Measurements from ENCODE around the gene MUC13.

DNA sequence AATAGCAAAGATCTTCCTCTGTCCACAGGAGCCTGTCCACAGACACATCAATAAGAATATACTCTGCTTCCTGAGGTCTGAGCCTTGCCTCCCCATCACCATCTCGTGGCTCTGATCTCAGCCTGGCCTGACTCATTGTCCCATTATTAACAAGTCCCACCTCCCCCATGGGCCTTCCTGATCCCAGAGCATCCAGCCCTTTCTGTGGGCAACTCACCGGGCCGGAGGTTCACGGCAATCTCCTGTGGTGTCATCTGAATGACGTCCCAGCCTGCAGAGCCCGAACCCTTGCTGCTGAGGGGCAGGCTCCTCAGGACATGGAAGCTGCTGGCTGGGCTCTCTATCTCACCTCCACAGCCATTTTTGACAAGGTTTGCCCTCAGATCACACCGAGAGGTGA, 75.5 kb downstream of the MUC13 start:
- TF ChIP-seq GATA2 (IDR thresholded peaks at IDR 0.05; ENCODE audit: low read depth, low read length) (no peak), GATA3 (IDR thresholded peaks at IDR 0.05; ENCODE audit: low read depth, low read length) (no peak)
